Measurements from ENCODE around the gene ACTN1.

DNA sequence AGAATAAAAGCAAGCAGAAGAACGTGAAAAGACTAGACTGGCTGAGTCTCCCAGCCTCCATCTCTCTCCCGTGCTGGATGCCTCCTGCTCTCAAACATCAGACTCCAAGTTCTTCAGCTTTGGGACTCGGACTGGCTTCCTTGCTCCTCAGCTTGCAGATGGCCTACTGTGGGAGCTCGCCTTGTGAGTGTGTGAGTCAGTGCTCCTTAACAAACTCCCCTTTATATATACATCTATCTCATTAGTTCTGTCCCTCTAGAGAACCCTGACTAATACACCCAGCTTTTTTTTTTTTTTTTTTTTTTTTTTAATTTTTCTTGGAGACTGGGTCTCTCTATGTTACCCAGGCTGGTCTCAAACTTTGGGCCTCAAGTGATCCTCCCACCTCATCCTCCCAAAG, 46.9 kb downstream of the ACTN1 start:
- TF ChIP-seq, protein P1, sequence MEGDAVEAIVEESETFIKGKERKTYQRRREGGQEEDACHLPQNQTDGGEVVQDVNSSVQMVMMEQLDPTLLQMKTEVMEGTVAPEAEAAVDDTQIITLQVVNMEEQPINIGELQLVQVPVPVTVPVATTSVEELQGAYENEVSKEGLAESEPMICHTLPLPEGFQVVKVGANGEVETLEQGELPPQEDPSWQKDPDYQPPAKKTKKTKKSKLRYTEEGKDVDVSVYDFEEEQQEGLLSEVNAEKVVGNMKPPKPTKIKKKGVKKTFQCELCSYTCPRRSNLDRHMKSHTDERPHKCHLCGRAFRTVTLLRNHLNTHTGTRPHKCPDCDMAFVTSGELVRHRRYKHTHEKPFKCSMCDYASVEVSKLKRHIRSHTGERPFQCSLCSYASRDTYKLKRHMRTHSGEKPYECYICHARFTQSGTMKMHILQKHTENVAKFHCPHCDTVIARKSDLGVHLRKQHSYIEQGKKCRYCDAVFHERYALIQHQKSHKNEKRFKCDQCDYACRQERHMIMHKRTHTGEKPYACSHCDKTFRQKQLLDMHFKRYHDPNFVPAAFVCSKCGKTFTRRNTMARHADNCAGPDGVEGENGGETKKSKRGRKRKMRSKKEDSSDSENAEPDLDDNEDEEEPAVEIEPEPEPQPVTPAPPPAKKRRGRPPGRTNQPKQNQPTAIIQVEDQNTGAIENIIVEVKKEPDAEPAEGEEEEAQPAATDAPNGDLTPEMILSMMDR (IDR thresholded peaks at IDR 0.05 in 4 of 5, conservative IDR thresholded peaks at IDR 0.05 in 1 of 5) = no peak
- TF ChIP-seq POLR2A (IDR thresholded peaks at IDR 0.05) = no peak
